GM12878 (cell line): ENCODE measurements around the gene CRB2. TPM values are rescaled to one million over a fixed set of nuclear protein-coding genes. Genes with fewer than 3 reads are reported as not detected.

ENCODE experiments used
- ATAC-seq: fragments of 200-7000 bp; cut with Tn5 transposase; 3 replicates; pipeline ENCODE4 v1.9.1; 2020; ENCODE audit warnings: mild to moderate bottlenecking, moderate library complexity
- BruUV-seq: library from RNA; stranded (reverse); fragments of 400-500 nt; replicated peaks from 2 replicates; lab custom pipeline; 2021; lab: Mats Ljungman, UMichigan
- CTCF ChIA-PET: fragments of 300-600 bp; sonication (Branson Sonifier 250); formaldehyde crosslinking; extraction: SDS; loops from one replicate; lab custom pipeline; 2021; ENCODE audit warnings: inconsistent platforms; lab: Yijun Ruan, JAX
- POLR2A ChIA-PET: fragments of 350-600 bp; formaldehyde crosslinking; extraction: SDS; loops from one replicate; lab custom pipeline; 2021; ENCODE audit warnings: inconsistent platforms; lab: Charles Lee
- RAD21 ChIA-PET: fragments of 300-600 bp; sonication (Branson Sonifier 250); formaldehyde crosslinking; loops from one replicate; lab custom pipeline; 2023; ENCODE audit warnings: antibody characterized with exemption; ENCODE audit not compliant: unreplicated experiment; lab: Charles Lee
- SMC1A ChIA-PET: fragments of 300-600 bp; sonication (Branson Sonifier 250); formaldehyde crosslinking; loops from one replicate; lab custom pipeline; 2023; ENCODE audit not compliant: unreplicated experiment, uncharacterized antibody; lab: Charles Lee
- DNase-seq: peaks from one replicate; pipeline ENCODE4 v3.0.0-alpha.2; 2011; ENCODE audit warnings: low read depth, low spot score
- FAIRE-seq: peaks from 3 replicates; lab custom pipeline; 2011; peaks lifted over from hg19 to GRCh38; lab: Jason Lieb, UNC
- H2AFZ ChIP-seq: 2 replicates; pipeline ENCODE4 v1.6.0; 2011; ENCODE audit warnings: low read depth, low read length, control low read depth; ENCODE audit not compliant: control insufficient read depth
- H3K27ac ChIP-seq: 2 replicates; pipeline ENCODE4 v1.5.1; 2011; ENCODE audit warnings: control low read depth; ENCODE audit not compliant: control insufficient read depth, insufficient read depth
- H3K27me3 ChIP-seq, 2 experiments: replicated peaks in 1 of 2; 2 replicates each; pipeline versions ENCODE4 v1.6.0 to v1.6.1; 2011; ENCODE audit warnings: low read length in 1 of 2; ENCODE audit not compliant: control insufficient read depth in 2 of 2, insufficient read depth in 2 of 2
- H3K36me3 ChIP-seq, 2 experiments: 2 replicates each; pipeline ENCODE4 v1.5.1; 2011; ENCODE audit warnings: low read length in 1 of 2; ENCODE audit not compliant: control insufficient read depth in 2 of 2, insufficient read depth in 2 of 2
- H3K4me1 ChIP-seq: 2 replicates; pipeline ENCODE4 v1.6.1; 2011; ENCODE audit warnings: mild to moderate bottlenecking, low read length, moderate library complexity, mixed read lengths; ENCODE audit not compliant: control insufficient read depth, insufficient read depth
- H3K4me2 ChIP-seq: 2 replicates; pipeline ENCODE4 v1.6.0; 2011; ENCODE audit warnings: control low read depth; ENCODE audit not compliant: control insufficient read depth, insufficient read depth
- H3K4me3 ChIP-seq: fragments of 200-600 bp; sonication (generic); 2 replicates; pipeline ENCODE4 v1.5.1; 2016
- H3K79me2 ChIP-seq: 2 replicates; pipeline ENCODE4 v1.6.0; 2011; ENCODE audit warnings: low read length; ENCODE audit not compliant: control insufficient read depth, insufficient read depth
- H3K9ac ChIP-seq: 2 replicates; pipeline ENCODE4 v1.8.0; 2011; ENCODE audit warnings: low read length, control low read depth, mixed read lengths; ENCODE audit not compliant: control insufficient read depth, insufficient read depth
- H3K9me3 ChIP-seq: replicated peaks from 3 replicates; pipeline ENCODE4 v1.5.1; 2011; ENCODE audit warnings: mild to moderate bottlenecking, low read length; ENCODE audit not compliant: control insufficient read depth, insufficient read depth
- H4K20me1 ChIP-seq: 2 replicates; pipeline ENCODE4 v1.6.0; 2011; ENCODE audit not compliant: control insufficient read depth, insufficient read depth
- BMI1 ChIP-seq: fragments of 450-650 bp; IDR thresholded peaks from 2 replicates; pipeline ENCODE4 v1.6.1; 2016; ENCODE audit warnings: mild to moderate bottlenecking, moderate library complexity, borderline replicate concordance
- CREM ChIP-seq: IDR thresholded peaks from 2 replicates; pipeline ENCODE4 v1.6.1; 2014; ENCODE audit warnings: antibody characterized with exemption, low read depth
- EP300 ChIP-seq, 2 experiments: fragments of 150-350 bp in 1 of 2; IDR thresholded peaks; 2 replicates each; pipeline ENCODE4 v1.6.1; 2011 to 2012; ENCODE audit warnings: low read depth in 2 of 2, low read length in 2 of 2, borderline replicate concordance in 1 of 2, improper control_type of control experiment in 1 of 2, inconsistent platforms in 1 of 2; ENCODE audit not compliant: control insufficient read depth in 1 of 2
- POU2F2 ChIP-seq: IDR thresholded peaks from 3 replicates; pipeline ENCODE4 v1.6.1; 2011; ENCODE audit warnings: low read depth, mild to moderate bottlenecking, low read length, borderline replicate concordance
- WGBS: methylation state at CpG from one replicate; pipeline ENCODE4 v1.1.6; 2016; ENCODE audit warnings: low lambda C conversion rate; ENCODE audit not compliant: insufficient replicate concordance, insufficient coverage; ENCODE audit errors: missing lambda C conversion rate; 5-methylcytosine and 5-hydroxymethylcytosine counted together
- in situ Hi-C: fragments of 300-500 bp; cut with MboI; formaldehyde crosslinking; loops from 9 replicates; pipeline ENCODE4 v1.14.3; 2018; ENCODE audit warnings: mixed read lengths
- intact Hi-C: fragments of 100-400 bp; cut with micrococcal nuclease; formaldehyde crosslinking; loops from one replicate; pipeline ENCODE4 v1.14.2; 2022; ENCODE audit not compliant: unreplicated experiment
- polyA plus RNA-seq, 11 experiments: library from polyadenylated mRNA; depleted of rRNA in 4 of 11; unstranded in 6 of 11; stranded (reverse) in 5 of 11; fragments of >200 nt; fragmentation: Nextera tagmentation in 4 of 11; fragmentation: Illumina TruSeq in 1 of 11; extraction: Ambion mirVana in 4 of 11; extraction: Trizol in 1 of 11; gene quantifications; 1 replicate in 1 of 11; 2 replicates in 10 of 11; pipeline versions ENCODE4 v1.2.1 to v1.2.3, GENCODE V29; 2011 to 2016; ENCODE audit warnings: inconsistent platforms in 2 of 11, missing spikeins in 2 of 11, low read depth in 1 of 11
- total RNA-seq, 4 experiments: library from RNA; depleted of rRNA in 3 of 4; stranded (reverse); fragments of >200 nt in 3 of 4; fragmentation: Illumina TruSeq in 1 of 4; extraction: Trizol in 1 of 4; gene quantifications; 2 replicates each; pipeline versions ENCODE4 v1.2.1 to v1.2.3, GENCODE V29; 2013 to 2021
- TF ChIP-seq, protein P1 (sequence below): IDR thresholded peaks from 2 replicates; pipeline ENCODE4 v1.6.1; 2012; ENCODE audit warnings: mild to moderate bottlenecking, low read depth, low read length
- TF ChIP-seq, protein P2 (sequence below), 3 experiments: IDR thresholded peaks in 2 of 3; conservative IDR thresholded peaks in 1 of 3; 2 replicates each; pipeline ENCODE4 v1.5.1; 2011; ENCODE audit warnings: low read depth in 3 of 3, low read length in 3 of 3, mild to moderate bottlenecking in 3 of 3, control low read depth in 2 of 3, moderate library complexity in 2 of 3, inconsistent platforms in 1 of 3, mixed read lengths in 1 of 3; ENCODE audit not compliant: control insufficient read depth in 2 of 3, insufficient read depth in 1 of 3; ENCODE audit errors: extremely low read depth in 1 of 3
- TF ChIP-seq, protein P3 (sequence below): fragments of 450-650 bp; IDR thresholded peaks from 2 replicates; pipeline ENCODE4 v1.6.1; 2016; ENCODE audit warnings: mild to moderate bottlenecking, moderate library complexity, borderline replicate concordance

CRB2 gene
- total and polyA plus RNA-seq, 10 of the 15 experiments (the other 5 are each of a cell fraction or from before 2014, with no cell fraction given) = 0.01 to 0.80 (median 0.23) TPM; not detected in 3

DNA sequence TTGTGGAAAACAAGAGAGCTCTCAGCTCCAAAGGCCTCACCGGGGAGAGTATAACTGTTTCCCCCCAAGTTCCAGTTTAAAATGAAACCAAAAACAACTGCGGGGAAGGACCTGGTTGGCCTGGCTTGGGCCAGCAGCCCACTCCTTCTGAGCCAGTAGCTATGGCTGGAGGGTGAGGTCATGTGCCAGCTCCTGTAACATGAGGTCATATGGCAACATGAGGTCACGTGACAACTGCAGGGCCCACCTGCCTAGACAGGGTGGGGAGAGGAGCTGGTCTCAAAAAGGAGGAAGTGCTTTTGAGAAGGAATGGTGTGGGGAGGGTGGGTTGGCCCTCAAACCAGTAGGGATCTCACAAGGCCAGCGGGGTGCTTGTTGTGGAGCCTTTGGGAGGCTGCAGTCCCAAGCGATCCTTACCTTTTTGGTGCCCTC is 29.3 kb upstream of the CRB2 start (continued):
- TF ChIP-seq, protein P1, sequence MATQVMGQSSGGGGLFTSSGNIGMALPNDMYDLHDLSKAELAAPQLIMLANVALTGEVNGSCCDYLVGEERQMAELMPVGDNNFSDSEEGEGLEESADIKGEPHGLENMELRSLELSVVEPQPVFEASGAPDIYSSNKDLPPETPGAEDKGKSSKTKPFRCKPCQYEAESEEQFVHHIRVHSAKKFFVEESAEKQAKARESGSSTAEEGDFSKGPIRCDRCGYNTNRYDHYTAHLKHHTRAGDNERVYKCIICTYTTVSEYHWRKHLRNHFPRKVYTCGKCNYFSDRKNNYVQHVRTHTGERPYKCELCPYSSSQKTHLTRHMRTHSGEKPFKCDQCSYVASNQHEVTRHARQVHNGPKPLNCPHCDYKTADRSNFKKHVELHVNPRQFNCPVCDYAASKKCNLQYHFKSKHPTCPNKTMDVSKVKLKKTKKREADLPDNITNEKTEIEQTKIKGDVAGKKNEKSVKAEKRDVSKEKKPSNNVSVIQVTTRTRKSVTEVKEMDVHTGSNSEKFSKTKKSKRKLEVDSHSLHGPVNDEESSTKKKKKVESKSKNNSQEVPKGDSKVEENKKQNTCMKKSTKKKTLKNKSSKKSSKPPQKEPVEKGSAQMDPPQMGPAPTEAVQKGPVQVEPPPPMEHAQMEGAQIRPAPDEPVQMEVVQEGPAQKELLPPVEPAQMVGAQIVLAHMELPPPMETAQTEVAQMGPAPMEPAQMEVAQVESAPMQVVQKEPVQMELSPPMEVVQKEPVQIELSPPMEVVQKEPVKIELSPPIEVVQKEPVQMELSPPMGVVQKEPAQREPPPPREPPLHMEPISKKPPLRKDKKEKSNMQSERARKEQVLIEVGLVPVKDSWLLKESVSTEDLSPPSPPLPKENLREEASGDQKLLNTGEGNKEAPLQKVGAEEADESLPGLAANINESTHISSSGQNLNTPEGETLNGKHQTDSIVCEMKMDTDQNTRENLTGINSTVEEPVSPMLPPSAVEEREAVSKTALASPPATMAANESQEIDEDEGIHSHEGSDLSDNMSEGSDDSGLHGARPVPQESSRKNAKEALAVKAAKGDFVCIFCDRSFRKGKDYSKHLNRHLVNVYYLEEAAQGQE = no peak
- no peak for TF ChIP-seq BMI1
- TF ChIP-seq, protein P2, sequence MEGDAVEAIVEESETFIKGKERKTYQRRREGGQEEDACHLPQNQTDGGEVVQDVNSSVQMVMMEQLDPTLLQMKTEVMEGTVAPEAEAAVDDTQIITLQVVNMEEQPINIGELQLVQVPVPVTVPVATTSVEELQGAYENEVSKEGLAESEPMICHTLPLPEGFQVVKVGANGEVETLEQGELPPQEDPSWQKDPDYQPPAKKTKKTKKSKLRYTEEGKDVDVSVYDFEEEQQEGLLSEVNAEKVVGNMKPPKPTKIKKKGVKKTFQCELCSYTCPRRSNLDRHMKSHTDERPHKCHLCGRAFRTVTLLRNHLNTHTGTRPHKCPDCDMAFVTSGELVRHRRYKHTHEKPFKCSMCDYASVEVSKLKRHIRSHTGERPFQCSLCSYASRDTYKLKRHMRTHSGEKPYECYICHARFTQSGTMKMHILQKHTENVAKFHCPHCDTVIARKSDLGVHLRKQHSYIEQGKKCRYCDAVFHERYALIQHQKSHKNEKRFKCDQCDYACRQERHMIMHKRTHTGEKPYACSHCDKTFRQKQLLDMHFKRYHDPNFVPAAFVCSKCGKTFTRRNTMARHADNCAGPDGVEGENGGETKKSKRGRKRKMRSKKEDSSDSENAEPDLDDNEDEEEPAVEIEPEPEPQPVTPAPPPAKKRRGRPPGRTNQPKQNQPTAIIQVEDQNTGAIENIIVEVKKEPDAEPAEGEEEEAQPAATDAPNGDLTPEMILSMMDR (IDR thresholded peaks at IDR 0.05 in 2 of 3, conservative IDR thresholded peaks at IDR 0.05 in 1 of 3; ENCODE audit: control insufficient read depth in 2 of 3, extremely low read depth in 1 of 3, insufficient read depth in 1 of 3, low read depth in 3 of 3, low read length in 3 of 3) = no peak
- TF ChIP-seq CREM = peak; percentile 82
- TF ChIP-seq, all 136 proteins: peak for 24

DNA sequence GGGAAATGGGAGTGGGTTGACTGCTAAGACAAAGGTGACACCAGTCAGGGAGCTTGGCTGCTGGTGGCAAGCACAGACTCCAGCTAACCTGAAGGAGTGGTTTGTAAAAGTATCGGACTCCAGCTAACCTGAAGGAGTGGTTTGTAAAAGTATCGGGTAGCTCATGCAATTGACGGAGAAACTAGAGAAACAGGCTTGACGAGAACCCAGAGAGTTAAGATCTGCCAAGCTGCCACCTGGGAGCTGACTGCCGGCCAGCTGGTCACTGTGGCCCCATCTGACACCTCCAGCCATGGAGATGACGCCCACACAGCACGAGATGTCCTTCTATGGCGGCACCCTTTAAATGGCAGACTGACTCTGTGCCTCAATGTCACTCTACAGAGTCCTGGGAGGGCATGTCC is 28.3 kb upstream of the CRB2 start:
- 98% methylated on average over 8 of the region's 8 CpGs for WGBS
- H3K4me2 ChIP-seq = no peak overlapping the region
- no peak for ATAC-seq
- POLR2A ChIA-PET = interaction anchor here (5.4 kb wide), 1 partner anchor 11 kb away, joined by 35 read pairs; no protein-coding TSS in a partner anchor
- no peak for DNase-seq
- no peak overlapping the region for H2AFZ ChIP-seq
- H3K27ac ChIP-seq = no peak overlapping the region
- no peaks in the 10 kb centered on the region for H3K9me3 ChIP-seq
- SMC1A ChIA-PET = interaction anchor here (1.3 to 18.1 kb wide), 4 partner anchors 10 to 59 kb away, joined by 3 to 268 read pairs (median 4); no protein-coding TSS in a partner anchor
- RAD21 ChIA-PET = interaction anchor here (3.6 kb wide), 1 partner anchor 11 kb away, joined by 41 read pairs; no protein-coding TSS in a partner anchor
- intact Hi-C loops = no loop called here
- no peaks in the 10 kb centered on the region for H4K20me1 ChIP-seq
- no peaks in the 10 kb centered on the region for H3K36me3 ChIP-seq
- in situ Hi-C loops = no loop called here
- H3K27me3 ChIP-seq = no peaks in the 10 kb centered on the region
- H3K79me2 ChIP-seq = no peaks in the 10 kb centered on the region
- H3K4me1 ChIP-seq = peaks cover 31% of the 10 kb centered on the region
- FAIRE-seq = no peak
- CTCF ChIA-PET = interaction anchor here (0.5 to 9.1 kb wide), 3 partner anchors 10 to 237 kb away, joined by 3 to 56 read pairs (median 8); no protein-coding TSS in a partner anchor
- no TSS peak for BruUV-seq
- H3K4me3 ChIP-seq = no peak overlapping the region
- H3K9ac ChIP-seq = no peak overlapping the region
- TF ChIP-seq POU2F2 = no peak
- TF ChIP-seq EP300 (IDR thresholded peaks at IDR 0.05; ENCODE audit: borderline replicate concordance in 1 of 2, control insufficient read depth in 1 of 2, low read depth in 2 of 2, low read length in 2 of 2) = no peak
- TF ChIP-seq, protein P3, sequence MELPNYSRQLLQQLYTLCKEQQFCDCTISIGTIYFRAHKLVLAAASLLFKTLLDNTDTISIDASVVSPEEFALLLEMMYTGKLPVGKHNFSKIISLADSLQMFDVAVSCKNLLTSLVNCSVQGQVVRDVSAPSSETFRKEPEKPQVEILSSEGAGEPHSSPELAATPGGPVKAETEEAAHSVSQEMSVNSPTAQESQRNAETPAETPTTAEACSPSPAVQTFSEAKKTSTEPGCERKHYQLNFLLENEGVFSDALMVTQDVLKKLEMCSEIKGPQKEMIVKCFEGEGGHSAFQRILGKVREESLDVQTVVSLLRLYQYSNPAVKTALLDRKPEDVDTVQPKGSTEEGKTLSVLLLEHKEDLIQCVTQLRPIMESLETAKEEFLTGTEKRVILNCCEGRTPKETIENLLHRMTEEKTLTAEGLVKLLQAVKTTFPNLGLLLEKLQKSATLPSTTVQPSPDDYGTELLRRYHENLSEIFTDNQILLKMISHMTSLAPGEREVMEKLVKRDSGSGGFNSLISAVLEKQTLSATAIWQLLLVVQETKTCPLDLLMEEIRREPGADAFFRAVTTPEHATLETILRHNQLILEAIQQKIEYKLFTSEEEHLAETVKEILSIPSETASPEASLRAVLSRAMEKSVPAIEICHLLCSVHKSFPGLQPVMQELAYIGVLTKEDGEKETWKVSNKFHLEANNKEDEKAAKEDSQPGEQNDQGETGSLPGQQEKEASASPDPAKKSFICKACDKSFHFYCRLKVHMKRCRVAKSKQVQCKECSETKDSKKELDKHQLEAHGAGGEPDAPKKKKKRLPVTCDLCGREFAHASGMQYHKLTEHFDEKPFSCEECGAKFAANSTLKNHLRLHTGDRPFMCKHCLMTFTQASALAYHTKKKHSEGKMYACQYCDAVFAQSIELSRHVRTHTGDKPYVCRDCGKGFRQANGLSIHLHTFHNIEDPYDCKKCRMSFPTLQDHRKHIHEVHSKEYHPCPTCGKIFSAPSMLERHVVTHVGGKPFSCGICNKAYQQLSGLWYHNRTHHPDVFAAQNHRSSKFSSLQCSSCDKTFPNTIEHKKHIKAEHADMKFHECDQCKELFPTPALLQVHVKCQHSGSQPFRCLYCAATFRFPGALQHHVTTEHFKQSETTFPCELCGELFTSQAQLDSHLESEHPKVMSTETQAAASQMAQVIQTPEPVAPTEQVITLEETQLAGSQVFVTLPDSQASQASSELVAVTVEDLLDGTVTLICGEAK = no peak
